HG03095 (cell line): Measurements from ENCODE around the gene DSCAM.

Source experiments
- ATAC-seq: cut with Tn5 transposase; IDR thresholded peaks from one replicate; pipeline ENCODE4 v1.9.1; 2021; ENCODE audit warnings: moderate library complexity; ENCODE audit not compliant: unreplicated experiment

DSCAM gene

DNA sequence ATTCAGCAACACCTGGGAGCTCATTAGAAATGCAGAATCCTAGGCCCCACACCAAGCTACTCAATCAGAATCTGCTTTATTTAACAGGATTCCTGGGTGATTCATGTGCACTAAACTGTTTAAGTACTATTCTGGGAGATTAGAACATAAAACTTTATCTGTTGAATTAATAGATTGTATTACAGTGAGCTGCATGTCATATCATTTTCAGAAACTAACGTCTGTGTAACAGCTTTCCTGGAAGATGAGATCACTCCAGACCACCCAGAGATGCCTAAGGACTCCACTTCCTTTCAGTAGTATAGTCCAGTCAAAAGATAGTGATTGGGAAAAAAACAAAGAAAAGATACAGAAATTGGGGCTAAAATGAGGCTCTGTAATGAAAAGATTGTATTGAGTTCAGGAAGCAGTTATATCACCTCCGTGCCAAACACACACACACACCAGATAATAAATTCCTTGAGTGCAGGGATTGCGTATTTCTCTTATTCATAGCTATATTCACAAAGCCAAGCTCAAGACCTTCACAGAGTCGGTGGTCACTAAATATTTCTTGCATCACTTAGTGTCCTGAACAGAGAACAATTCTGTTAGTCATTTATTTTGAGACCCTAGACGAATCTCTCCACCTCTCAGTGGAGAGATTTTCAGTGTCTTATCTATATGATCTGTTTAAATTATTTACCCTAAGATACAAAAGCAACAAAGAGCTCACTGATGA is 178.2 kb downstream of the DSCAM start:
- ATAC-seq, result no peak

DNA sequence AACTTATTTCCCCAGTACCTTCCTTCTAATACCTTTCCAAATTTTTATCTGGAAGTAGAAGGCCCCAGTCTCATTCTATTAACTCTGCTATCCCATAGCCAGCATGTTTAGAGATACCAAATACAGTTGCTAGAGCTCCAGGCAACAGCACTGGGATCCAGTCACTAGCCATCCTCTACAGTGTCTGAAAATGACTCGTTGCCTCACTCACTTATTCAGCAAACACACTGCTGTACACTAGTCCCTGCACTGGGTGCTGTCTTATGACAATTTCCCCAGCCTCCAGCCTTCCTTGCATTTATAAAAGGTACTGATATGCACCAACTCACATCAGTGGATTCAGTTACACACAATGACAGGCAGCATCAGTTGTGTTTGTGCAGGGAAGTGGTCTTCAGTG is 179.0 kb downstream of the DSCAM start:
- ATAC-seq, result no peak

DNA sequence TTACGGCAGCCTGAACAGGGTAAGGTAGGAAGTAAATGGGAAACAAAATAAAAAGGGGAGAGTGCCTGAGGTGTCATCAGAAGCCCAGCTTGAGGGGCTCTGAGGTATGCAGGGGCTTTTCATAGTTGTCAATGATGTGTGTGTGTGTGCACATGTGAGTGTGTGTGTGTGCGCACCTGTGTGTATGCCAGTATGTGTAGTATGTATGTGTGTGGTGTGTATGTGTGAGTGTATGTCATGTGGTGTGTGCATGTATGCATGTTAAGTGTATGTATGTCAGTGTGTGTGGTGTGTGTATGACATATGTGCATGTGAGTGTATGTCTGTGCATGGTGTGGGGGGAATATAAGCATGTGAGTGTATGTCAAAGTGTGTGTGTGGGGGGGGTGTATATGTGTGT is 184.1 kb downstream of the DSCAM start:
- no peak for ATAC-seq

DNA sequence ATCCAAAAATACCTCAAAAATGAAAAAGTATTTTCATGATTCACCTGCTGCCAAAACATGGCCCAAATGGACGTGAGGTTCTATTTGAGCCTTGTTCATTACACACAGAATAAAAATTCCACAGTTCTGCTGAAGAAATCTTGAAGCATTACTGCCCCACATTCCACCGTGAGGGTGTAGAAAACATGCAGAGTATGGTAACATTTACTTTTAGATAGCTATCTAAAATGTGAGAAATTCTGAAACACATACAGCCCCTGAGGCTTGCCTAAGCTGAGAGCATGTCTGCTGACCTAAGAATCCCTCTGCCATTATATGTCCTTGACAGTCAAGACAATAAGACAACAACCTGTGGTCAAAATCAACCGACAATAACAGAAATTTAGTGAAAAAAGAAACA is 186.5 kb downstream of the DSCAM start:
- ATAC-seq, result no peak

DNA sequence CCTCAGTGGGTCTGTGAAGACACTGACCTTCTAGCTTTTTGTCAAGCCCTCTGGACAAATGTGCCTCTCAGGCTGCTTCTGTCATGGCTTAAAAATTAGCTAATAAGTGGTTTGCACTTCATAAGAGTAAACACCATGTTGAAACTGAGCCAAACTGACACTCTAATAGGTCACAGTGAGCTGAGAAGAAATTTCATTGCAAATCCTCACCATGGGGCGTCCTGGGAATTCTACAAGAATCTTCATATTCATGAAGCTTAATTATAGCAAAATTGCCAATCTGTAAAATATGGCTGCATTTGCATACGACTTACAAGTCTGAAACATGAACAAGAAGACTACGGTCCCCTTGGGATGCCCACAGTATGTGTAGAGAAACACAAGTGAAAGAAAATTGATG is 188.6 kb downstream of the DSCAM start:
- ATAC-seq, result no peak

DNA sequence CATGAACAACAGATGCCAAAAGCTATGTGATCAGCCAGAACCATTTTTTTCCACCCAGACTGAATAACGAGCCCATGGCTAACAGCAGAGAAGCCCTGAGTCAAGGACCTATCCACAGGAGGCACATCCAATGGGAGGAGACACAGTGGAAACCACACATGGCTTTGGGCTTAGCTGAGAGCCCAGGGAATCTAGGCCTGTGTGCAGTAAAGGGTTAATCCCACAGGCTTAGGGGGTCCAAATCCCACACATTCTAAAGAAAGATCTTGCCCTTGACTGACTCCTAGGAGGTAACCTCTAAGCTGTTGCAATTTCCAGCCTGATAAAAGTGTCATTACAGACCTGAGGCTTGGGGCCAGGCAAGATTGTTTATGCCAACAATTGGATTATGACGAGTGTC is 194.5 kb downstream of the DSCAM start:
- no peak for ATAC-seq

DNA sequence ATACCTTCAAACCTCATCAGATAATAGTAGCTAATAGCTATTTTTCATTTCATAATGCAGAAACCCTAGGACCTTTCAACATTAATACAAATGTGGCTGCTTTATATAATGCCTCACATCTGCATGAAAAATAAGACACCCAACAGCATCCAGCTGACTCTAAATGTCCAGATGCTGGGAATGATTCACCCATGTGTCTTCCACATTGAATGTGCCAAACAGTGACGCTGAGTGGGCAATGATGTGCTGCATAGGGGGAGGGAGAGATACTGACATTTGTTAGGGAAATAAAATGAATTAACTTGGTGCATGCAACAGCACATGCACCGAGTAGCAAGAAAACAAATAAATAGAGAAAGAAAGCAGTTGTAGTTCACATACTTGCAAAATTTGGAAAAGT is 199.3 kb downstream of the DSCAM start:
- ATAC-seq, result no peak

DNA sequence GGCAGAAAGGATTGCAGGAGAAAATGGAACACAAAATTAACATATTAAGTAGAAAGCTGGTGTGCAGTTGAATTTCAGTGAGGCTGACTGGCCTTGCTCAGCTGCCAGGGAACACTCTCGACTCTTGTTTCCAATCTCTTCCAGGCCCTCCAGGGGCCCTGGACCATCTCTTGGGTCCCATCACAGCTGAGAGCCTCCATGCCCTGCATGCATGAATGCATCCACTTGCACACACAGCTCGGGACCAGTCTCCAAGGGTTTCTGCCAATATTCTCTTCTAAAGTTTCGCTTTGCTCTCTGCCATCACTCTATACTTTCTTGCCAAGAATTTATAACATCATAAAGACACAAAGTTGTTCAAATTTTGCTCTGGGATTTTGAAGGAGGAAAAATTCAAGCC is 200.3 kb downstream of the DSCAM start:
- no peak for ATAC-seq

DNA sequence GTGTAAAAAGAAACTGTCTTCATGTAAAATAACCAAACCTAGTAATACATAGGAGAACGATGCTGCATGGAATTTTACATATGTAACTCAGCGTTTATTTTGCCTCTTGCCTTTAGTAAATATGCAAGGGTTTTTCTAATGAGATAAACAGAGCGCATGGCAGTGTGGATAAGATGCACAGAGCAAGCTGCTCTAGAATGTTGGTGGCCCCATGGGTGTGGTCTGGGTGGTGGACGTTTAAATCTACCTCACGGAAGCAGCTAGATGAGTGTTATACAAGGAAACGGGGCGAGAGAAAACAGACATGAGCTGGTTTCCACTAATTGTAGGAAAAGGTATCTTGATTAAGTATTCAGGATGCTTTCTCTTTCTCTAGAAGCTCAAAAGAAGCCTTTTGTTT is 205.9 kb downstream of the DSCAM start:
- no peak for ATAC-seq

DNA sequence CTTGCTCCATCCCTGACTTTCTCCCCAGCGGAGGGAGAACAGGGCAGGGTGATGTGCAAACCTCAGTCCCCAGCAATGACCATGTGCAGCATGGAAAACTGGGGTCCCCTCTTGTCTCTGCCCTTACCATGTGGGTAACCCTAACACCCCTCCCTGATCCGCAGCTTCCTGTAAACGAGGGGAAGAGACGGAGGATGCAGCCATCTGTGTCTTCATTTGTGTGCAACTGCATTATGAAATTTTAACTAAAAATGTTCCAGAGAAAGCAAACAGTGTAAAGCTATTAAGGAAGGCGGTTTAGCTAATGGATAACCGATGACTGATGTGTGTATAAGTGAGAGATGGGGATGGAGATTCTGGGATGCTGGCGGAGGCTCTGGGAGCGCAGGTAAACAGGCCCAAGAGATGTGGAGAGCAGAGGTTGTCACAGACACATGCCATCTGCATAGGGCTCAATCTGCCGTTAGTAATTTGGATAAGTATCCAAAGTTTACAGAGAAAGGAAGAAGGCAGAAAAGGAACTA is 206.6 kb downstream of the DSCAM start:
- no peak for ATAC-seq

DNA sequence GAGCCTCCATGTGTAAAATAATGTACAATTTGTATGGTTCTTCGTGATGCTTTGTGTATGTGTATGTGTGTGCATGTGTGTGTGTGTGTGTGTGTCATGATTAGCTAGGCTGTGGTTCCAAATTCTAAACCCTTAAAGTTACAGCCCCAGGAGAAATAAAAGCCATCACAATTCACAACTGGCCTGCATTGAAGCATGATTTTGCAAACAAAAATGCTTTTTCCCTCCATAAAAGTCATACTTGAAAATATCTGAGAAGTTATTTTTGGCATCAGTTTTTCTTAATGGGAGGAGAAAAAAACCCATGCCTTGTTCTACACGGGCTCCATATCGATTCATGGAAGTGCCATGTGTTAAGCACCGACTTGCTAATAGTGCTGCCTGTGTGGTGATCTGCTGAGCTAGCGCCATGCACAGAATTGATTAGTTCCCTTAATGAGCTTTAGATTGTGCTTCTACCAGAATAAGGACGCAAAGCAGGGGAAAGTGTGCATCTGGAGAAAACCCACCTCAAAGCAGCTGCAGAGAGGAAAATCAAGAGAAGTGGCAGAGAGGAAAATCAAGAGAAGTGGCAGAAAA is 207.3 kb downstream of the DSCAM start:
- ATAC-seq, result no peak

DNA sequence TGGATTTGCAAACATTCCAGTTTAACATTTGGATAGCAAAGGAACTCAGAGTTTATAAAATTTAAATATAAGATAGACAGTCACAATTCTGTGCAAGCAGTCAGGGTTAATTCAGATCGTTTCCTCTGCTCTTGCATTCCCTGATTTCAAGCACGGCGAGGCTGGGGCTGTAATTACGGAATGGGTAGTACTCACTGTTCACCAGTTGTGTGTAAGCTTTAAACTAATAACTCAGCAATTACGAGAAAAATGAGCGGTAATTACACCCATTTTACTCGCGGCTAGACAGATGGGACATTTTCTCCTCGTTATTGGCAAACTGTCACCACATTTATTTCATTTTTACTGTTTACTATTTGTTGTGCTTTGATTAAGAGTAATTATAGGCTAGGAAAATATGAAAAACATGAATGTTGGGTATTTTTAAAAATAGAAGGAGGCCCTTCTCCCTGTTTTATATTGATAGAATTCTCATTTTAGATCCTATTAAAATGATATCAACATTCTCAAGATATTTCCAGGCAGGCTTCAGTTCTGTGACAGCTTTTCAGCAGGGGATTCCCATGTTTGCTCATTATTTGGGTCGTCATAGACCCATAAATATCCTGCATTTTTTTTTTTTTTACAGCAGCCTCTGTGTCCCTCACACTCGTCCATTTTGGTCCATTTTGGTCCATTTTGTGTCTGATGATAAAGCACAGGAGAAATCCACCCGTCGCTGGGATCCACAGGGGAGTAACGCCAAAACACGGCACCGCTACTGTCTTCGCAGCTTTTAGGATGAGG is 208.3 kb downstream of the DSCAM start:
- no peak for ATAC-seq

DNA sequence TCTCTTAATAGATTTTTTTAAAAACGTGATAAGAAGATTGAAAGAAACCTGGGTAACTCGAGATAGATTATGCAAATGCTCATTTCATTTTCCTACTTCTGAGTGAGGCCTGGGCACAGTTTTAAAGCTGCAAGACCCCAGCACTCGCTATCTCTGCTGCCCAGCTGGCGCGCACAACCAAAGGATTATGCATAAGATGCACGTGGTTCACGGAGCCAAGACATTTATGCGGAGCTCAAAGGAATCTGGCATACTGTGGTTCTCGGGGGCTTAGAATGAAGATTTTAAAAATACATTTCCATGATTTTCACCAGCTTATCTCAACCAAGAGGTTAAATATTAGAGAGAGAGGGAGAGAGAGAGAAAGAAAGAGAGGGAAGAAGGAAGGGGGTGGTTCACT is 210.9 kb downstream of the DSCAM start:
- no peak for ATAC-seq

DNA sequence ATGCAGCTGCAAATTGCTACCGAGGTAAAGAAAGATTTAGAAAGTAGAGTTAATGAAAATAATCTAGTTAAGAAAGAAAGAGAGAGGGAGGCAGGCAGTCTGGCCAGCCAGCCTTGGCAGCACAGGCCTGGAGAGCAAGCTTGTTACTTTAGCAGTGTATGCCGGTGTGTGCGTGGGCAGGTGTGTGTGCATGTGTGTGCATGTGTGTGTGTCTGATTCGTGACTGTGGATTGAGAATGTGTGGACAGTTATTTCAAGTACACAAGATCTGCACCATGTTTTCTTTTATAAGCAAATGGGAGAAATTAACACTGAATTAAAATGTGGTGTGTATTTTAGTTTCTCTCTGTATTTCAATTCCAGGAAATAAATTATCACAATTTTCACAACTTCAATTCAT is 211.6 kb downstream of the DSCAM start:
- ATAC-seq, result no peak

DNA sequence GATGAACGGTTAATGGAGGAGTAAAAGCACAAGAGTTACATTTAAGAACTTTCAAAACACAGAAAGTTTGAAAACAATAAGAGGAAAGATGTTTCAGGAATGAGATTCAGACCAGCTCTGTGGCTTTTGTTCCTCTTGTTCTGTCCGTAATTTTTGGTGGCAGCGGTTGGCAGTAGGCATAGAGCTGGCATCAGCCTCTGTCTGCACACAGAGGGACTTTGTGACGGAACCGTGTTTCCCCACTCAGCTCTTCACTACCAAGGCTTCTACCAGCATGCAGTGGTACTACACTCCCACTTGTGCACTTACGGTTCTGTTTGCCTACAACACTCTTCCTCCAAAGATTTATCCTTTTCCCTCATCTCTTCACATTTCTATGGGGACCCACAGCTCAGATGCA is 212.8 kb downstream of the DSCAM start:
- ATAC-seq, result no peak

DNA sequence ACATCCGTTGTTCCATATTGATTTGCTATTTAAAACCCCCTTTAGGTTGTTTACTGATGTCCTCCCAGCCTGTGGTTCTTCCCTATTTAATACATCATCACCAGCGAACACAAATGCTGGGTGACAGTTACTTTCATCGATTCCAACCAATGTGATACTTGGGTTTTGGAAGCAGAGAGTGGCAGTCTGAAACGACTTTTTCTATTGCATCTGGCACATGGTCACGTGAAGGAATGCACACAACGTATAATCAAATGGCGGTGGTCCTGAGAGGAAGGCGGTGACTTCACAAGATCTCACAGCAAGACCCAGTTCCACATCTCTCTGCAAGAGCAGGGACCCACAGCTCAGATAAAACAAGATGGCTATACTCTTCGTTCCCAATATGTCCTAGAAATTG is 213.9 kb downstream of the DSCAM start:
- ATAC-seq, result no peak

DNA sequence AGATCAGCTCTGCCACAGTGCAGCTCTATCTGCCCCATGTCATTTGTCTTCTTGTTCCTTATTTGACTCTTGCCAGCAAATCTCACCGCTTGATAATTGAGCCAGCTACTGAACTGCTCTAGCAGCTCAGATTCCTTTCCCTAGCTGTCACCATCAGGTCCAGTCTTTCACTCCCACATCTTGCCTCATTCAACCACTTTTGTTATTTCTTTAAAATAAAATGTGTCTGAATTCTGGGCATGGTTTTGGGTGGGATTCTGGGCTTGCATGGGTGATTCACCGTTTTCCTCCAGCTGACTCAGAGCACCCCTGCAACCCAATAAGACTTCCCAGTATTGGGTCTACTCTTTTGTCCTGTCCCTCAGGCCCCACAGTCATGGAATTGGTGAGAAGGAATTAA is 215.7 kb downstream of the DSCAM start:
- ATAC-seq, result no peak

DNA sequence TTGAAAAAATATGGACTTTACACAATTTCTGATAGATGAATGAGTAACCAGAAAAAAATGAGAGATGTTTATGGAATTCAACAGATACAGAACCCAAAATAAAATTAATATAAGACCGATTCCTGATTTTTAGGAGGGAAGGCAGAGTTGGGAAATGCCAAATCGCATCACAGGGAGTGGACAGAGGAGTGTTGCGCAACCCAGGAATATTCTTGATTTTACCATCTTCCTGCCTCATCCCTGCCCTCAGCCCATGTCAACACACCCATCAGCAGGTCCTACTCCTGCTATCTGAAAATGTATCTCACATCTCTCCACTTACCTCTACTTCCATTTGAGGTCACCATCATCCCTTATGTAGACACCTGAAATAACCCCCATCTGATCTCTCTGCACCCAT is 221.0 kb downstream of the DSCAM start:
- ATAC-seq, result no peak

DNA sequence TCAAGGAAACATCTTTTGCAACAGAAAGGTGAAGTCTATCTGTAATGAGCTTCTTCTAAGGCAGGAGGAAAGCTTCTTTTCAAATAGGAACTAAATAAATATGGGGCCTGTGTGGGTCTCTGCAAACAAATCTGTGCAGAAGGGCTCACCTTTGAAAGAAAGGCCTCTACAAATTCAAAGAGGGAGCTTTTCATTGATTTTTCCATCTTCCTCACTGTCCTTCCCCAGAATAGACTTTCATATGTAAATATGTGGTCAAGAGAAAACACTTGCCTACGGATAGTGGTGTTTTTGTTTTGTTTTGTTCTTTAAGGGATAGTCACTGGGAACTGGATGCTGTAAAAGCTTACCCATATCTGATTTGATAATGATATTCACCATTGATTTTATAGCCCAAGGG is 223.4 kb downstream of the DSCAM start:
- ATAC-seq, result no peak

DNA sequence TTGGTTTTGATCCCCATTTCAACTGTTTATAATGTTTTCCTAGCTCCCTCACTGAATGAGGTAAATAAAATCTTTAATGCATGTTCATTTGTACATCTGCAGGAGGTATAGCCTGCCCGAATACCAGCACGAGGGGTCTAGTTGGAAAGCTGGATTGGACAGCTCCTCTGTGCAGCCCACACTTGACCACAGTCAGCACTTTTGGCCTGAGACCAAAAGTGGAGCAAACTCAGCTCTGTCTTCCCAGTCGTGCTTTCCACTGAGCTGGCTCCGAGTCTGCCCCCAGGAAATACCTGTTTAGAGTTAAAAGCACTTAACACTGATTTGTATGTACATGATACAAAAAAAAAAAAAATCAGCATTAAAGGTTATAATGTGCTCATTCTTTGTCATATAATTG is 224.4 kb downstream of the DSCAM start:
- no peak for ATAC-seq

DNA sequence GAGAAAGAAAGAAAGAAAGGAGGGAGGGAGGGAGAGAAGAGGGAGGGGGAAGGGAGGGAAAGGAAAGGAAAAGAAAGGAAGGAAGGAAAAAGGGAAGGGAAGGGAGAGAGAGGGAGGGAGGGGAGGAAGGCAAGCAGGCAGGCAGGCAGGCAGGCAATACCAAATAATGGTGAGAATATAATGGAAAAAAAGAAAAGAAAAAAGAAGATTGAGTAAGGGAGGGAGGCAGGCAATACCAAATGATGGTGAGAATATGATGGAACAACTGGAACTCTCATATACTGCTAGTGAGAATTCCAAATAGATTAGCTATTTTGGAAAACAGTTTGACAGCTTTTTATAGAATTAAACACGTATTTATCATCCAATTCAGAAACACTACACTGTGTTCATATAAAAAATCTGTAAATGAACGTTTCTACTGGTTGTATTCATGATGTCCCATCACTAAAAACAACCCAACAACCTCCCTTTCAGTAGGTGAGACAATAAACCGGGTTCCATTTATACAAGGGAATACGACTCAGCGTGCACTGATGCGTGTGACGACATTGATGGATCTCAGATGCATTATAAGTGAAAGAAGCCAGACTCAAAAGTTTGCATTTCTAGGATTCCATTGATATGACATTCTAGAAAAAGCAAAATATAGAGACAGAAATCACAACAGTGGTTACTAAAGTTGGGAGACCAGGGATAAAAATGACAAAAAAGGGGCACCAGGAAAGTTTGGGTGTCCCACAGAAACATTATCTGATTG is 226.4 kb downstream of the DSCAM start:
- no peak for ATAC-seq
